OCI-M1 (cell line): Measurements from ENCODE around the gene CD180.

Experiments
- DNase-seq: peaks from one replicate; lab custom pipeline; 2025; lab: John Stamatoyannopoulos, UW

The CD180 gene

GRCh38 chr5:67160985-67161384 lies 35.6 kb downstream of the CD180 start:
- no peak for DNase-seq

- no peak for DNase-seq
These were observed 36.3 kb downstream of the CD180 start for GRCh38 chr5:67160272-67160671.

GRCh38 chr5:67156976-67157583 lies 39.5 kb downstream of the CD180 start:
- peak; percentile 60 for DNase-seq

- DNase-seq = no peak
These were observed 41.9 kb downstream of the CD180 start for GRCh38 chr5:67154556-67155206.

- DNase-seq = no peak
These were observed 43.3 kb downstream of the CD180 start for GRCh38 chr5:67153292-67153691.

GRCh38 chr5:67152400-67152799 lies 44.2 kb downstream of the CD180 start:
- no peak for DNase-seq

- DNase-seq = peak; percentile 30
These were observed 46.6 kb downstream of the CD180 start for GRCh38 chr5:67149951-67150523.

GRCh38 chr5:67149057-67149950 lies 47.3 kb downstream of the CD180 start:
- DNase-seq = no peak

- DNase-seq = no peak
These were observed 48.8 kb downstream of the CD180 start for GRCh38 chr5:67147760-67148159.

GRCh38 chr5:67146981-67147380 lies 49.6 kb downstream of the CD180 start:
- no peak for DNase-seq

- DNase-seq = peak; percentile 71
These were observed 50.0 kb downstream of the CD180 start for GRCh38 chr5:67146574-67146973.

GRCh38 chr5:67144183-67144639 lies 52.4 kb downstream of the CD180 start:
- DNase-seq = no peak

- no peak for DNase-seq
These were observed 53.0 kb downstream of the CD180 start for GRCh38 chr5:67143549-67143948.

- no peak for DNase-seq
These were observed 53.8 kb downstream of the CD180 start for GRCh38 chr5:67142816-67143215.

GRCh38 chr5:67141644-67142043 lies 55.0 kb downstream of the CD180 start:
- DNase-seq = no peak

- no peak for DNase-seq
These were observed 56.2 kb downstream of the CD180 start for GRCh38 chr5:67140413-67140812.

GRCh38 chr5:67139030-67139429 lies 57.6 kb downstream of the CD180 start:
- DNase-seq = no peak

GRCh38 chr5:67135381-67135984 lies 61.1 kb downstream of the CD180 start:
- no peak for DNase-seq

- no peak for DNase-seq
These were observed 62.8 kb downstream of the CD180 start for GRCh38 chr5:67133776-67134175.

- no peak for DNase-seq
These were observed 63.4 kb downstream of the CD180 start for GRCh38 chr5:67133217-67133616.

- no peak for DNase-seq
These were observed 66.8 kb downstream of the CD180 start for GRCh38 chr5:67129768-67130167.
